ENCODE measurements around the gene POFUT1.
A peak's percentile ranks its signal among the peaks of the same experiment; 100 is the strongest.

The POFUT1 gene

DNA sequence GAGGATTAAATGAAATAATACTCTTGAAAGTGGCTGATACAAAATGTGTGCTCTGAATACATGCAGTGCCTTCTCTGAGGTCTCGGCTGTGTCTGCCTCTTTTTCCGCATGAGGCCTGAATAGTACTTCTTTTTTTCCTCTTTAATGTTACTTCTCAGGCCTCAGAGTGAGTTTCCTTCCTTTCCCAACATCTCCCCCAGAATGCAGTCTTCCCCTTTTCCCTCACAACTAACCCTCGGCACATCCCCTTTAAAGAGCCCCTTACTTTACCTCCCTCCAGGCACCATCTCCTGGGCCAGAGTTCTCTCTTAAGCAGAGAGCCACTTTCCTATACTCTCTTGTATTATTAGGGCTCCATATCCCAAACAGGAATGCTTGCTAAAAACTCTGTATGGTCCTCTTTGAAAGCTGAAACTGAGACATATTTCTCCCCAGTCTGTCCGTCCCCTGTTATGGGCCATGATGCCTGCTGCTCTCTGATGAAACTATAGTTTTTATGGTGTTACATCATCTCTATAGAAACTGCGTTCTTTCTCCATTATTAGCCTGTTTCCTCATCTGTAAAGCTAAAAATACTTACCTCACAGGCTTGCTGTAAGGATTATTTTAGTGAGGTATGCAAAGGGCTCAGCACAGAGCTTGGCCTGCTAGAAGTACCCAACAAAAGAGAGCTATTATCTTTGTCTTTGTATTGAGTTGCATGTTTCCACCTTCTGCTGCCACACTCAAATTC lies 2.4 kb upstream of the POFUT1 start:
- TF ChIP-seq FOXP2 (optimal IDR thresholded peaks at IDR 0.05; ENCODE audit: borderline replicate concordance, extremely low read depth, extremely low read length, insufficient read depth) = no peak
- no peak for TF ChIP-seq REST (IDR thresholded peaks at IDR 0.05; ENCODE audit: insufficient read depth in 1 of 2, low read depth in 2 of 2, low read length in 2 of 2)
- TF ChIP-seq SIN3A (IDR thresholded peaks at IDR 0.05; ENCODE audit: borderline replicate concordance, insufficient read depth, low read length) = no peak
- no peak for TF ChIP-seq POLR2AphosphoS5 (IDR thresholded peaks at IDR 0.05; ENCODE audit: low read depth, low read length)
- no peak for TF ChIP-seq TAF1 (IDR thresholded peaks at IDR 0.05; ENCODE audit: borderline replicate concordance, insufficient read depth, low read length)

DNA sequence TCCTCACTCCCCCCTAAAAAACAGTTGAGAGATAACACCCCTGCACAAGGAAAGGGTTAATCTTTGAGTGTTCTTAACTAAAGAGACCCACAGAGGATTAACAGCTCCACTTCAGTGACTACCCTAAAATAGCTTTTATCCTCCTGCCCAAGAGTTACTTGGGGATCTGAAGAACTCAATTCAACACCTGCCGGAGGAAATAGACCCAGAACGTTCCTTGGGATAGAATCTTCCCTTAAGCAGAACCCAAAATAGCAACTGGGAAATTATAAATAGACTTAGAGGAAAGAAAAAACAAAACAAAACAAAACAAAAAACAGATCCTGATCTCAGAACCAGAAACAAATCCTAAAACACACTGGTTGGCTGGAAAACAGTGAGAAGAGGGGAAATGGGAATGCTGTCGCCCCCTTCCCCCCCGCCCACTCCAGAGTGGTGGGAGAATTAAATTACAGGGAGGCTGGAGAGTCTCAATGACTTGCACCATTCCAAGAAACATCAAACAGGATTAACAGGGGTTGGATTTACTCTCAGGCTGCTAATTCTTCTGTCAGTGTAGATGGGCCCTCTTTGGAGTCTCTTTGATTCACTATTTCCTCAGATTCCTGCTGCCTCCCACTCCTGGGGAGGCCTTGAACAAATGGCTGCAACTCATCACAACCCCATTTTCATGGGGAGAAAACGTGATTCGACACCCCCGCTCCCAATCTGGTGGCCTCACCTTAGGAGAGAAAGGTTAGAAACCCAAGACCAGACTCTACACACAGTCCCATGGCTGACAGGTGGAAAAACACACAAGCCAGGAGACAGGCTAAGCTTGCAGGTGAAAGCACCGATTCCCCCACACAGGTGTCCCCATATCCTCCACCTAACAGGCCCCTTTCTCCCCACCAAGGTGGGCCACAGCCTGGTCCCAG lies 1.6 kb upstream of the POFUT1 start:
- no peak for TF ChIP-seq REST (IDR thresholded peaks at IDR 0.05; ENCODE audit: insufficient read depth in 1 of 2, low read depth in 2 of 2, low read length in 2 of 2)
- no peak for TF ChIP-seq TAF1 (IDR thresholded peaks at IDR 0.05; ENCODE audit: borderline replicate concordance, insufficient read depth, low read length)
- no peak for TF ChIP-seq SIN3A (IDR thresholded peaks at IDR 0.05; ENCODE audit: borderline replicate concordance, insufficient read depth, low read length)
- no peak for TF ChIP-seq POLR2AphosphoS5 (IDR thresholded peaks at IDR 0.05; ENCODE audit: low read depth, low read length)
- TF ChIP-seq FOXP2 (optimal IDR thresholded peaks at IDR 0.05; ENCODE audit: borderline replicate concordance, extremely low read depth, extremely low read length, insufficient read depth) = no peak

- TF ChIP-seq SIN3A (IDR thresholded peaks at IDR 0.05; ENCODE audit: borderline replicate concordance, insufficient read depth, low read length) (peak; percentile 14; the same call in 1 of the 2 replicates), FOXP2 (optimal IDR thresholded peaks at IDR 0.05; ENCODE audit: borderline replicate concordance, extremely low read depth, extremely low read length, insufficient read depth) (no peak)
These were observed 687 bp upstream of the POFUT1 start for GRCh38 chr20:32206760-32207625.

- TF ChIP-seq FOXP2 (optimal IDR thresholded peaks at IDR 0.05; ENCODE audit: borderline replicate concordance, extremely low read depth, extremely low read length, insufficient read depth) = no peak
- TF ChIP-seq TAF1 (IDR thresholded peaks at IDR 0.05; ENCODE audit: borderline replicate concordance, insufficient read depth, low read length) = no peak
- TF ChIP-seq SIN3A (IDR thresholded peaks at IDR 0.05; ENCODE audit: borderline replicate concordance, insufficient read depth, low read length) = no peak
- no peak for TF ChIP-seq REST (IDR thresholded peaks at IDR 0.05; ENCODE audit: insufficient read depth in 1 of 2, low read depth in 2 of 2, low read length in 2 of 2)
- TF ChIP-seq POLR2AphosphoS5 (IDR thresholded peaks at IDR 0.05; ENCODE audit: low read depth, low read length) = no peak
These were observed 947 bp downstream of the POFUT1 start for GRCh38 chr20:32208499-32209154.

Measured in PFSK-1 (cell line).